Measurements from ENCODE around the gene VSTM2A.
"Not testable (repeated sequence)": the region's sequence is repeated elsewhere in the genome, so short reads cannot be mapped to it uniquely, and the experiment has no call there.

Gene VSTM2A

GRCh38 chr7:54541669-54542625 lies at the start of gene VSTM2A:
Gene VSTM2A, plus strand, starts transcription at chr7:54542375. Its CDS starts 356 bp downstream, at chr7:54542731.
- DNase-seq, result no peak

DNA sequence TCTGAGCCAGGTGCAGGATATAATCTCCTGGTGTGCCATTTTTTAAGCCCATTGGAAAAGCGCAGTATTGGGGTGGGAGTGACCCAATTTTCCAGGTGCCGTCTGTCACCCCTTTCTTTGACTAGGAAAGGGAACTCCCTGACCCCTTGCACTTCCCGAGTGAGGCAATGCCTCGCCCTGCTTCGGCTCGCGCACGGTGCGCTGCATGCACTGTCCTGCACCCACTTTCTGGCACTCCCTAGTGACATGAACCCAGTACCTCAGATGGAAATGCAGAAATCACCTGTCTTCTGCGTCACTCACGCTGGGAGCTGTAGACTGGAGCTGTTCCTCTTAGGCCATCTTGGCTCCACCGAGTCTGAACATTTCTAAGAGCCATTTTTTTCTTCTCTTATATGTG lies 37.6 kb upstream of the VSTM2A start:
- not testable (repeated sequence) for DNase-seq

DNA sequence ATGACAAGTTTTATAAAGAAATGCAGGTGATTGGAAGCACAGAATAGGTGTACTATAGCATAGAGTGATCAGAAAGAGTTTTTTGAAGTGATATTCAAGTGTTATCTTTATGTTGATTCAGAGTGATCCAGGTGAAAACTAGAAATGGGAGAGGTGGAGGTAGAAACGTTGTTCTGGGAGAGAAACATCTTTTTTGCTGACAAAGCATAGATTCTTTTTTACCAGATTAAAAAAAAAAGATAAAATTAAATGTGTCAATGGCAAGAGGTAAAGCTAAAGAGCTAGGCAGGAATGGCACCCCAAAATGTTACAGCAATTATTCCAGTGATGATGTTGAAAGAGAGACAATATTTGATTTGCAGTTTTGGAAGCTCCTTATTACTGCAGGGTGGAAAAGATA lies 12.6 kb upstream of the VSTM2A start:
- no peak for DNase-seq

- DNase-seq, result no peak
Observed at GRCh38 chr7:54538122-54538521, 4.1 kb upstream of the VSTM2A start.

DNA sequence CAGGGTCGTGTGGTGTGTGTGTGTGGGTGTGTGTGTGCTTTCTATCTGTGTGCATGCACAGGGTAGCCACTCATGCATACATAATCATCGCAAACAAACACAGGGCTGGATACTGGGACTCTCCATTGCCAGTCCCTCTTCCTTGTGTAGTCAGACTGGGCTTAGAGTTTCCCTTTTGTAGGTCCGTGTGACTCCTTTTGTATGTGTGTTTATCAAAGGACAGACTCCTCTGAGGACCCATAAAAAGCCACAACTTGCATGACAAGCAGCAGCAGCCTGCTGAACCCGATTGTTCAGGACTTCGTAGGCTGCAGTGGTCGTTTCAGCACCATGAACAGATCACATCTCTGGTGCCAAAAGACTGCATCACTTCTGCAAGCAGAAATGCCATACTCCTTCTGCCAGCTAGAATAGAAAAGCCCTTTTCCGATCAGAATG lies 895 bp downstream of the VSTM2A start:
- DNase-seq, result no peak

DNA sequence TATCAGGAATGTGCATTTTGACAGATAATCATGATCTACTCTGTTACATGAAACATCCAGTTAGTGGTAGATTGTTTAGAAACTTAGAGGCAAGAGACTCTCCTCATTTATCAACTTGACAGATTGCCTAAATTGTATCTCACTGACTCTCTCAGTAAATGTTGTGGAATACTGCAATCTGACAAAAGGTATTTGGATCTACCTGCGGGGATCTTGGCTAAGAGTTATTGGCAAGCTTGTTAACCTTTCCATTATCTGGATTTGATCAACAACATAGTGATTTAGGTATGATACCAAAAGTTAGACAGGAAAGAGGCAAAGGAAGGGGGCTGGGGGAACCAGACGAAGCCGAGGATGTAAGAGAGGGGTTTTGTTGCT lies 2.0 kb downstream of the VSTM2A start:
- DNase-seq, result no peak

DNA sequence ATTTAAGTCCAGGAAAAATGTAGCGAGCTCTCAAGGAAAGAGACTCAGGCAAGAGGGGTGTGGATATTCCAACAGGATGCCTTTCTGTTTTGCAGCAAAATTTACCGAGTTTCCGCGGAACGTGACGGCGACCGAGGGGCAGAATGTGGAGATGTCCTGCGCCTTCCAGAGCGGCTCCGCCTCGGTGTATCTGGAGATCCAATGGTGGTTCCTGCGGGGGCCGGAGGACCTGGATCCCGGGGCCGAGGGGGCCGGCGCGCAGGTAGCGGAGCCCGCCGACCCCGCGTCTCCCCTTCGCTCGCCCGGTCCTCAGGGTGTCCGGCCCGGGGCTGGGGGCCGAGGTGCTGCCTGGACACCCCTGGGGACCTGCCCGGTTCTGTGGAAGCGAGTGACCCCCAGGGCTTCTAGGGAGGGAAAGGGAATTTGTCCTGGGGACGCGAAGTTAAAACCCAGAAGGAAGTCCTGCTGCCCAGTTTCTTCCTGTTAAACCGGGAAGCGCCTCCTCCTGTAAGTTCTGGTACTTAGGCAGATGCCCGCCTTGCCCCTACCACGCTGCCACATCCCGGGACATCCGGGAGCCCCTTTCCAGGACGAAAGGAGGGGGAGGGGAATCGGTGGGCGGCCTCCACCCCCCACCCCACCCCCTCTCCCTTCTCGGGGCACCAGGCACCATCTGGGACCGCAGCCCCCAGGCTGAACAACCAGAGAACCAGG lies 2.5 kb downstream of the VSTM2A start:
- DNase-seq, result no peak

GRCh38 chr7:54545241-54545563 lies 3.0 kb downstream of the VSTM2A start:
- no peak for DNase-seq

- no peak for DNase-seq
Observed at GRCh38 chr7:54546081-54546985, 4.2 kb downstream of the VSTM2A start.

DNA sequence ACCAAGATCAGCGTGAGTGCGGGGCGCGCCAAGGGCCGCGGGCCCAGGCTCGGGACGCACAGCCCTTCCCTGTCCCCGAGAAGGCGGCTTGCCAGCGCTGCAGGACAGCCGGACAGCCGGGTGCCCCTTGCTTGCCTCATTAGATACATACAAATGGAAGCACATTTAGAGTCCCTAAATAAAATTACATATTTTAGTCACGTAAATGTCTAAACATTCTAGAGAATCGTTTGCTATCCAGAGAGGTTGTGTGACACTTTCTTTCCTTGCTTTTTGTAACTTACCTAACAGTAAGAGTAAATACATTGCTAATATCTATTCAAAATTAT lies 4.8 kb downstream of the VSTM2A start:
- DNase-seq, result no peak

DNA sequence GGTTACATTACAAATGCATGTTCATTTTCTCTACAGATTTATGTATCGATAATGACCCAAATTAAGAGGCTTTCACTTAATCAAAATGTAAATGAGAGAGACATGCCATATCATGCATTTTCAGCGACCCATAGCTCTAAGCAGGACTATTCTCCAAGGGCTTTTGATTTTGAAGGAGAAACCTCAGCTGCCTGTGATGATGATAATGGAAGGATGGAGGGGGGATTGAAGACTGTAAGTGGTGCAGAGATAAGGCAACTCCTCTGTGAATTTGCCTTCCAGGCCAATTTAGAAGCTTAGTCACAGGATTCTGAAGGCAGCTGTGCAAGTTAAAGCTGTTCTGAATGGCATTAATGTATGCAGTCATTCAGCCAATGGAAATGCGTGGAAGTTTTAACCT lies 8.3 kb downstream of the VSTM2A start:
- no peak for DNase-seq

DNA sequence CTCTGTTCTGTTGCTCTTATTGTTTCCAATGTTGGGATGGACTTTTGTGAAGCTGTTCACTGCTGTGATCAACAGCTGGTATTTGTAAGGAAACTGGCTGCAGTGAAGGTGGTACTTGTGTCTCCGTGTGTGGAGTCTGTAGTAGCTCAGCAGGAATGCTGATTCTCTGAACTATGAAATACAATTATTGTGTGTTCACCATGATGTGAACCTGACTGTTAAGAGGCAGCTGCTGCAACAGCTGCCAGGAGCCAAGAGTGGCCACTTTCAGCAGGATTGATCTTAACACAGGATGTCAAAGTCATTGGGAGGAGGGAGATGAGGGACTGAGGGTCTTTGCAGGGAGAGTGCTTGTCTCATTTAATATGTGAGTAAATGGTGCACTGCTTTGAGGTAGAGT lies 13.9 kb downstream of the VSTM2A start:
- no peak for DNase-seq

- DNase-seq, result no peak
Observed at GRCh38 chr7:54559401-54559800, 17.2 kb downstream of the VSTM2A start.

DNA sequence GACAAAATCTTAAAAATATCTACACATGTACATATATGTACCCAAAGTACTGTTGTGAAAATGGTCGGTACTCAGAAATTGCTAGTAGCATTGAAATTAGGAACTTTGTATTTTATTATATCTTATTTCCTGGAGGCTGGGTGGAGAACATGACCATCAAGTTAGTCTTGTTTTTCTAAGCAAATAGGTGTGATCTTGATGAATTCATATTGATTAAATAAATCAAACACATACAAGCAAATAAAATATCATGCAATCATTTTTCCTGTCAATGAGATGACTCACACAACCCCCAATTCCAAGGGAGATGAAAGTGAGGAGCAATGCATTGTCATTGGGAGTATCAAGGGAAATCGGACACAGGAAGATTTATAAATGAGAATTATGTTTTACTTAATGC lies 18.0 kb downstream of the VSTM2A start:
- no peak for DNase-seq

DNA sequence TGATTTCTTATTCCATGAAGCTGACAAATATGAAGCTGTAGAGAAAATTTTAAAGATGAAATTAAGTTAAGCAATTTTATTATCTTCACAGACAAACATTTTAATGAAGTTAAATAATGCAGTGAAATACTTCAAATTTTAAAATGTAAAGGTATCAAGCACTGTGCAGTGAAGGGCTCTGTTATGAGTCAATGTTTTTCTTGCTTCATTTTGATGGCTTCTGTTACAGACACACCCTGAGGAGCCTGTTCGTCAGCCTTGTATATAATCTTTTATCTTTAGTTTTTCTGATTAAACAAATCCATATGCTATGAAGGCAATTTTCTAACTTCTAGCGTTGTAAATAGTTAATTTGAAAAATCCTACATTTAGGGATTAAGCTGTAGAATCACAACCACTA lies 18.5 kb downstream of the VSTM2A start:
- DNase-seq, result no peak

DNA sequence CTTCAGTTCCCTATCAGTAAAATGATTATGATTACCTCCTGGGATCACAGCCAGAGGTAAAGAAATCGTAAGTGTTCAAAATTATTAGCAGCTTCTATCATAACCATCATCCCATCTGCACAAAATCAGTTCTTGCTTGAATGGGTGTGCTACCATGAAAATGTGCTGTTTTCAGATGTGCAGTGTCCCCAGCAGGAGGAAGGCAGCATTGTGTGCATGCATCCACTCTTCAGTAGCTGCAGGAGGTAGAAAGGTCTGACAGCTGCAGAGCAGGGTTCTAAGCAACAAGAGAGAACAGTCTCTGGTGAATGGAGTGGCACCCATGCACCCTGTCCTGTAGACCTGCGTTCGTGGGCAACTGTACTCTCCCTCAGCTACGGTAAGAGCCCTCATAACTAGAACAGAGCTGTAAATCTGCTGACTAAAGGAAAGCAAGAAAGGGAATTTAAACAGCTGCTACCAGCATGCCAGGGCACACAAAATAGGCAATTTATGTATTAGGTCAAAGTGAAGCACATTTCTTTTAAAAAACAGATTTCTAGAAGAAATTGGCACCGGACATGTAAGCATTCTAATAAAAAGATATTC lies 21.2 kb downstream of the VSTM2A start:
- no peak for DNase-seq

DNA sequence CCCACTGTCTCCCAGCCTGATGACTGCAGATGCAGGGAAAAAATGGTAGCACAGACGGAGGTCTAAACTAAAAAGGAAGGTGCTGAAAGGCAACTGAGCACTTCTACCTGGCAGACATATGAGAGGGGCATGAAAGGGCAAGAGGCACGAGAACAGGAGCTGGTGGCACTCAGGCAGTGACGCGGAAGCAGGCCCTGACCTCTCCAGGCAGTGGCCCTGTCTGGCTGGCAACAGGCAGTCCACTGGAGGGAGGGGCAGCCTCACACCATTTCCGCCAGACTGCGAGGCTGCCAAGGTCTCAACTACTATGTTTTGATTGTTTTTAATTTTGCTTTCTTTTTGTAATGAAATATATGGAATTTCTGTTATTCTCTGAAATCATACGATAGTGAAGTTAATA lies 23.3 kb downstream of the VSTM2A start:
- DNase-seq, result no peak

GRCh38 chr7:54581511-54581910 lies 39.3 kb downstream of the VSTM2A start:
- no peak for DNase-seq

DNA sequence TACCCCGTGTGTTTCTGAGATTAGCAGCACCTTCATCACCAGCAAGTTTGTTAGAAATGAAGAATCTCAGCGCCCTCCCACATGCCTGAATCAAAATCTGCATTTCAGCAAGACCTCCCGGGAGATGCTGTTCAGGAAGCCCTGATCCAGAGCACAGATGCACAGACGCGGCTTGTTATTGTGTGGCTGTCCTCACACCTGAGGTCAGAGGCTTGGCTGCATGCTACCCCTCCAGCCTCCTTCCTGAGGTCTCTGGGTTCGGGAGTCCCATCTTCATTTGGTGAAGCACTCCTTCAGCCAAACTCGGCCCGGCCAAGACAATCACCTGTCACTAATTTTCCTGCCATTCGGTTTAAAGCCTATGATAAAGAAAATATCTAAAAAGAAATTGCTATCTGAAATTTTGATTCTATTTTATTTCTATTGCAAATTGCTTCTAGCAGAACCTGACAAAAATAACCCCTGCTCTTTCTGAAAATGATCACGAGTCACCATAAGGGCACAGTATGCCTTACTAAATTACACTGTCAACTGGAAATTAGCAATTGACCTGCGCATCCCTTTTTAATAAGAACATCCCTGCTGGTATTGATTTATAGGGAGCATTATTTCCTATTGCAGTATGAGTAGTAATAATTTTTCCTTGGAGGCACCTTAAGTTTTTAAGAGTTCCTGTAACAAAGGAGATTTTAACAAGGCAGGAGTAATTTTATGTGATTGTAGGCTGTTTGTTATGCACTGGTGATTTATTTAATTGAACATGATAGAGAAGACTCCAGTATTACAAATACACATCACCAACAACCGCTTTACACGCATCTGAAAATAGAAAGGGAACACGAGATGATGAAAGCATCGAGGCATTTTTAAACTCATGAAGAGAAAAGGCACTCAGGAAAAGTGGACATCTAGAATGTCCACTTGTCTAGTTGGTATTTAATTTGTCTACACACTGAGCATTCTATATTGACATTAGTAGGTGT lies 49.5 kb downstream of the VSTM2A start:
- no peak for DNase-seq

GRCh38 chr7:54596747-54597146 lies 54.6 kb downstream of the VSTM2A start:
- DNase-seq, result no peak

DNA sequence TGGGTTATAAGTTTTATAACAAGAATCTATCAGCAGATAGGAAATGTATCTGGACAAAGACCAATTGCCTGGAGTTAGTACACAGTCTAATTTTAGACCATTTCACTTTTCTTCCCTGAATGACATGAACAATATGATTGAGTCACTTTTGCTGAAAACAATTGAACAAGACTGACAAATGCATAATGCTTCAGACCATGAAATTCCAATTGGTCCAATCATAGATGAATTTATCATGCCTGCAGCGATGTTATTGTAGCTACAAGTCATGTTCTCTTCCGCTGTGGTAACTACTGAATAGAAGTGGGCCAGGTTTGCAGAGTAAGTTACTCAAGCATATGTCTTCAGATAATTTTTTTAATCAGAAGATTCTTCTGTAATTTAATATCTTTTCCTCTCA lies 73.4 kb downstream of the VSTM2A start:
- DNase-seq, result no peak

Data from NK-92 treated with Interleukin-12 subunit alpha and Interleukin-12 subunit beta, amount 100 ng/mL, for 24 hours (cell line).